ENCODE data around the gene IL10.

The IL10 gene

GRCh38 chr1:206729507-206729906 is 42.8 kb downstream of the IL10 start:
- no peak for DNase-seq

GRCh38 chr1:206729050-206729449 is 43.2 kb downstream of the IL10 start:
- DNase-seq: no peak

GRCh38 chr1:206728697-206728987 is 43.7 kb downstream of the IL10 start:
- no peak for DNase-seq

GRCh38 chr1:206727981-206728696 is 44.2 kb downstream of the IL10 start:
- DNase-seq: no peak

- no peak for DNase-seq
Measured at GRCh38 chr1:206725109-206725963, 47.0 kb downstream of the IL10 start.

GRCh38 chr1:206723805-206724472 is 48.4 kb downstream of the IL10 start:
- no peak for DNase-seq

- no peak for DNase-seq
Measured at GRCh38 chr1:206723462-206723804, 48.9 kb downstream of the IL10 start.

GRCh38 chr1:206722751-206723461 is 49.4 kb downstream of the IL10 start:
- DNase-seq: no peak

GRCh38 chr1:206721454-206721853 is 50.8 kb downstream of the IL10 start:
- DNase-seq: no peak

GRCh38 chr1:206719169-206719839 is 53.0 kb downstream of the IL10 start:
- no peak for DNase-seq

- DNase-seq: no peak
Measured at GRCh38 chr1:206717674-206717989, 54.7 kb downstream of the IL10 start.

Data from NCI-H774 (cell line).